ENCODE measurements around the gene CHD9.
"Not testable (repeated sequence)": the region's sequence is repeated elsewhere in the genome, so short reads cannot be mapped to it uniquely, and the experiment has no call there.

CHD9 gene

GRCh38 chr16:53156516-53156915, 101.7 kb downstream of the CHD9 start:
- in situ Hi-C loops (cut with HindIII; ENCODE audit: low pct_ligation_motif_present, low pct_unique_long_range_greater_than_20kb, low sequenced_read_pairs) = no loop called here
- no peak for DNase-seq

- peak; percentile 72 for DNase-seq
- in situ Hi-C loops (cut with HindIII; ENCODE audit: low pct_ligation_motif_present, low pct_unique_long_range_greater_than_20kb, low sequenced_read_pairs) = no loop called here
Measured at GRCh38 chr16:53159781-53160436, 105.1 kb downstream of the CHD9 start.

GRCh38 chr16:53166099-53166498, 111.3 kb downstream of the CHD9 start:
- in situ Hi-C loops (cut with HindIII; ENCODE audit: low pct_ligation_motif_present, low pct_unique_long_range_greater_than_20kb, low sequenced_read_pairs) = no loop called here
- peak; percentile 24 for DNase-seq

DNA sequence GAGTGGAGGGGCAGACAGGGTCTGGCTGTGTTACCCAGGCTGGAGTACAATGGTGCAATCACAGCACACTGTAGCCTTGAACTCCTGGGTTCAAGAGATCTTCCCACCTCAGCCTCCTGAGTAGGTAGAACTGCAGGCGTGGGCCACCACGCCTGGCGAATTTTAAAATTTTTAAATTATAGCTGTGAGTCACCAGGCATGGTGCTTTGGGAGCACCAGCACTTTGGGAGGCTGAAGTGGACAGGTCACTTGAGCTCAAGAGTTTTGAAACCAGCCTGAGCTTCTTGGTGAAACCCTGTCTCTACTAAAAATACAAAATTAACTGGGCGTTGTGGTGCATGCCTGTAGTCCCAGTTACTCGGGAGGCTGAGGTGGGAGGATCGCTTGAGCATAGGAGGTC, 114.0 kb downstream of the CHD9 start:
- in situ Hi-C loops (cut with HindIII; ENCODE audit: low pct_ligation_motif_present, low pct_unique_long_range_greater_than_20kb, low sequenced_read_pairs) = no loop called here
- DNase-seq = no peak

DNA sequence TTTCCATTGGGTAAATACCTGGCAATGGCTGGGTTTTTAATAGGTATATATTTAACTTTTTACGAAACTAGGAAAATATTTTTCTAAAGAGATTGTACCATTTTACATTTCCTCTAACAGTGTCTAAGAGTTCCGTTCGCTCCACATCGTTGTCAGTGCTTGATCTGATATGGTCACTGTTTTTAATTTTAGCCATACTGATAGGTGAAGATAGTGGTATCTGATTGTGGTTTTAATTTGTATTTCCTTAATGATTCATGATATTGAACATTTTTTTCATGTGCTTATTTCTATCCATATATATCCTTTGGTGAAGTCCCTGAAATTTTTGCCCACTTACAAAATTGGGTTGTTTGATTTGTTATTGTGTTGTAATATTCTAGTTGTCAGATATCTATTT, 117.7 kb downstream of the CHD9 start:
- in situ Hi-C loops (cut with HindIII; ENCODE audit: low pct_ligation_motif_present, low pct_unique_long_range_greater_than_20kb, low sequenced_read_pairs) = no loop called here
- no peak for DNase-seq

DNA sequence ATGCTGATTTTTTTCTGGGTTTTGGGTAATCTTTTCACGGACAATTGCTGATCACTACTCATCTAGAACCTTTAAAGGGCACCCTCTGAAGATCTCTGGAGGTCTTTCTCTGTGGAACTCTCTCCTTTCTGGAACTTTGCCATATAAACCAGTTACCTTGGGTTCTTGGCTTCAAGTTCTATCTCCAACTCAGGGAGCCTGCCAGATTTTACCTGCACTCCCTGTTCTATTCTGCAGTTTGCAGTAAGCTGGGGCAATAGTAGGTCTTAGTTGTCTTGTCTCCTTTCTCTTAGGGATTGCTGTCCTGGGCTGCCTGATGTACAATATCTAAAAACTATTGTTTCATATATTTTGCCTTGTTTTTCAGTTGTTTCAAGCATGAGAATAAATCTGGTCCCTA, 120.3 kb downstream of the CHD9 start:
- in situ Hi-C loops (cut with HindIII; ENCODE audit: low pct_ligation_motif_present, low pct_unique_long_range_greater_than_20kb, low sequenced_read_pairs) = no loop called here
- DNase-seq = no peak

GRCh38 chr16:53176434-53176833, 121.6 kb downstream of the CHD9 start:
- in situ Hi-C loops (cut with HindIII; ENCODE audit: low pct_ligation_motif_present, low pct_unique_long_range_greater_than_20kb, low sequenced_read_pairs) = no loop called here
- DNase-seq = no peak

GRCh38 chr16:53183442-53183841, 128.7 kb downstream of the CHD9 start:
- no peak for DNase-seq

DNA sequence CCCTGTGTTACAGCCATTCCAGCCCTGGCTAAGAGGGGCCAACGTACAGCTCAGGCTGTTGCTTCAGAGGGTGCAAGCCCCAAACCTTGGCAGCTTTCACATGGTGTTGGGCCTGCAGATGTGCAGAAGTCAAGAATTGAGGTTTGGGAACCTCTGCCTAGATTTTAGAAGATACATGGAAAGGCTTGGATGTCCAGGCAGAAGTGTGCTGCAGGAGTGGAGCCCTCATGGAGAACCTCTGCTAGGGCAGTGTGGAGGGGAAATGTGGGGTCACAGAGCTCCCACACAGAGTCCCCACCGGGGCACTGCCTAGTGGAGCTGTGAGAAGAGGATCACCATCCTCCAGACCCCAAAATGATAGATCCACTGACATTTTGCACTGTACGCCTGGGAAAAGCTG, 130.9 kb downstream of the CHD9 start:
- peak; percentile 22 for DNase-seq
- in situ Hi-C loops (cut with HindIII; ENCODE audit: low pct_ligation_motif_present, low pct_unique_long_range_greater_than_20kb, low sequenced_read_pairs) = not testable (repeated sequence)

More at GRCh38 chr16:53183442-53183841, 128.7 kb downstream of the CHD9 start:
- in situ Hi-C loops (cut with HindIII; ENCODE audit: low pct_ligation_motif_present, low pct_unique_long_range_greater_than_20kb, low sequenced_read_pairs) = no loop called here

DNA sequence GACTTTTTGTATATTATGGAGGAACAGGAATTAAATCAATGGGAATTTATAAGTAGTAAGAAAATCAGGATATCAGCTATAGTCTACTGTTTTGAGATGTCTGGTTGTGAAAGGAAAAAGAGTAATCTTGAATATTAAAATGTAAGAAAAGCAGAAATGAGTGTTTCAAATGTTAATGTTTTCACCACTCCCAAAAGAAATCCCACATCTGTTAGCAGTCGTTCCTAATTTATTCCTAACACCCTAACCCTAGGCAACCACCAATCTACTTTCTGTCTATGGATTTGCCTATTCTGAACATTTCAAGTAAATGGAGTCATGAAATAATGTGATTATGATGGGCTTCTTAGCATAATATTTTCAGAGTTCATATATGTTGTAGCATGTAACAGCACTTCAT, 133.0 kb downstream of the CHD9 start:
- DNase-seq = no peak
- in situ Hi-C loops (cut with HindIII; ENCODE audit: low pct_ligation_motif_present, low pct_unique_long_range_greater_than_20kb, low sequenced_read_pairs) = no loop called here

DNA sequence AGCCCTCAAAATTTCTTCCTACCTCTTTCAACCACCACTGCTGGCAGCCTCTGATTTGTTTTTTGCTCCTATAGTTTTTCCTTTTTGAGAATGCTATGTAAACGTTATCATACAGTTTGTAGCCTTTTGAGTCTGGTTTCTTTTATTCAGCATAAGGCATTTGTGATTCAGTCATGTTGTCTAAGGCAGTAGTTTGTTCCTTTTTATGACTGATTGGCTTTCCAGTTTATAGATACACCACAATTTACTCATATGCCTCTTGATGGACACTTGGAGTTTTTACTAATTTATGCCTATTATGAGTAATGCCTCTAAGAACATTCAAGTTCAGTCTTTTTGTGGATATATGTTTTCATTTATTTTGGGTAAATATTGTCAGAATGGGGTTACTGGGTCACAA, 136.6 kb downstream of the CHD9 start:
- in situ Hi-C loops (cut with HindIII; ENCODE audit: low pct_ligation_motif_present, low pct_unique_long_range_greater_than_20kb, low sequenced_read_pairs) = no loop called here
- DNase-seq = no peak

- no peak for DNase-seq
- in situ Hi-C loops (cut with HindIII; ENCODE audit: low pct_ligation_motif_present, low pct_unique_long_range_greater_than_20kb, low sequenced_read_pairs) = no loop called here
Measured at GRCh38 chr16:53198933-53199332, 144.1 kb downstream of the CHD9 start.

DNA sequence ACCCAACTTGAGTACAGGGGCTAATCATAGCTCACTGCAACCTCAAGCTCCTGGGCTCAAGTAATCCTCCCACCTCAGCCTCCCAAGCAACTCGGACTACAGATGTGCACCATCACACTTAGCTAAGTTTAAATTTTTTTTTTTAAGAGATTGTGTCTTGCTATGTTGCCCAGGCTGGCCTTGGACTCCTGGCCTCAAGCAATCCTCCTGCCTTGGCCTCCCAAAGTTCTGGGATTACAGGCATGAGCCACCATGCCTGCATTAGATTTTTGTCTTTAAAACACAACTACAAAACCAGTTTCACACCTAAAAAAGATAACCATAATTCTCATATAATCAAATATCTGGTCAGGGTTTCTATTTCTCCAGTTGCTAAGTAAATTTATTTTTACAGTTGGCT, 147.1 kb downstream of the CHD9 start:
- in situ Hi-C loops (cut with HindIII; ENCODE audit: low pct_ligation_motif_present, low pct_unique_long_range_greater_than_20kb, low sequenced_read_pairs) = no loop called here
- DNase-seq = no peak

- in situ Hi-C loops (cut with HindIII; ENCODE audit: low pct_ligation_motif_present, low pct_unique_long_range_greater_than_20kb, low sequenced_read_pairs) = no loop called here
- no peak for DNase-seq
Measured at GRCh38 chr16:53202398-53202797, 147.6 kb downstream of the CHD9 start.

DNA sequence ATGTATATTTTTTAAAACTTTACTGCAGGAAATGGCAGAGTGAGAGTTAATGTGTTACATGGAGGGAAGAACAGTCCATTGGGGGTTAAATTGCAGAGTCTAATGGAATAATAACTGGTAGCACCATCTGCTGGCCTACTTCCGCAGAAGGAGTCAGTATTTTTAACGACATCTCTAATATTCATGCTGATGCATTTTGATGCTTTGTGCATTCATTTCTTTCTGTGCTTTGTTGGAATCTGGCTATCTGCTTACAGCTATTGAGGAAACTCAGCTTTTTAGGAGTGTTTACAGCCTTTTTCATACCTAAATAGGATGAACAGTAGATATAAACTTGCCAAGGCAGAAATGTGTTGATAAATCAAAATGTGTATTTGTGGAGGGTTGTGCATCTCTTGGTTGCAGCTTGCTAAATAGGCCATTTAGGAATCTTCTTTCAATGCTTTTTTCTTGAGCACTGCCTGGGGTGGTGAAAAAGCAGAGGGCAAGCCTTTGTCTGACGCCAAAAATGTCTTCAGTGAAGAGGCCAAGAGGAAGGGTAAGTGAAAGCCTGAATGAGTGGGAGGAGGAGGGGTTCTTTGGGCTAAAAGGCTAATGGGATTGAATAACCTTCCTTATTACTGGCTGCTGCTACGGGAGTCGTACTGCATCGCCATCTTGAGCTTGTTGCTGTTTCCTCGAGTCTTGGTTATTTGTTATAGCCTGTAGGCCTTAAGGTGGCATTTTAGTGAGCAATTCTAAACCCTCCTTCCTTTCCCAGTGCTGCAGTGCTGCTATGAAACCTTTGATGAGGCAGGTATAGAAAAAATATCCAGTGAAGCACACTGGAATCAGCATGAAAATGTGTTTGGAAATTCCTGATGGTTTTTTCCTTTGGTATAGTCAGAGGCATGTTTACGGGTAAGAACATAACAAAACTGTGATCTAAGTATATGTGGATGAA, 153.3 kb downstream of the CHD9 start:
- DNase-seq = peak; percentile 95
- in situ Hi-C loops (cut with HindIII; ENCODE audit: low pct_ligation_motif_present, low pct_unique_long_range_greater_than_20kb, low sequenced_read_pairs) = no loop called here

- in situ Hi-C loops (cut with HindIII; ENCODE audit: low pct_ligation_motif_present, low pct_unique_long_range_greater_than_20kb, low sequenced_read_pairs) = no loop called here
- peak; percentile 18 for DNase-seq
Measured at GRCh38 chr16:53209429-53209828, 154.6 kb downstream of the CHD9 start.

DNA sequence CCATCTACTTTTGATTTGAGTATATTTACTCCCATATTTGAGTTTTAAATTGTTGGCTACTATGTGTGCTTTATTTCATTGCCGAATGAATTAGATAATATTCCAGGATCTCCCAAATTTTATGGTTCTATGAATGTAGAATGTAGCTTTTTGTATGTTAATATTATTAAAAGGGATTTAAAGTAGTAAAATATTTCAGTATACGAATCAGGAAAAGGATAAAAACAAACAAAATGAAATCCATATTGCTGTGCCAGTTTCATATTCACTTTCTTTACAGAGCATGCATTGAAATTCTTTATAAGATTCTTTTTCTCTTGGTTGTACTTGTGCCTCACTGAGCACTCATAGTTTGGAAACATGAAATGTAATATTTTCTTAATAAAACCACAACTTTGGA, 155.1 kb downstream of the CHD9 start:
- in situ Hi-C loops (cut with HindIII; ENCODE audit: low pct_ligation_motif_present, low pct_unique_long_range_greater_than_20kb, low sequenced_read_pairs) = no loop called here
- DNase-seq = no peak

DNA sequence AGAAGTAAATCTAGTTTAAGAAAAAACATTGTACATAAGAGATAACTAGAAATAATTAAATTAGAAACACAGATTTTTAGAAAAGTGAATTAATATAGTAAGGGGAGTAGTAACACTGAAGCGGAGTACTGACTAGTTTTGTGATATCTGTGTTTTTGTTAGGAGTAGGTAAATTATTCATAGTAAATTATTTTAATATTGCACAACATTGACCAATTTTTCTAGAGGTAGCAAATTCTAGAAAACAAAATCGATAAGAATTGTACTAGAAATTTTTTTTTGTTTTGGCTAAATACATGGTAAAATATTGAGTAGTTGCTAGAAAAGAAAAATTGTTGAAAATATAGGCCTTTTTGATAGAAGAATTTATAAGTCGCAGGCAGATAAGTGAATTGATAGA, 156.5 kb downstream of the CHD9 start:
- in situ Hi-C loops (cut with HindIII; ENCODE audit: low pct_ligation_motif_present, low pct_unique_long_range_greater_than_20kb, low sequenced_read_pairs) = no loop called here

DNA sequence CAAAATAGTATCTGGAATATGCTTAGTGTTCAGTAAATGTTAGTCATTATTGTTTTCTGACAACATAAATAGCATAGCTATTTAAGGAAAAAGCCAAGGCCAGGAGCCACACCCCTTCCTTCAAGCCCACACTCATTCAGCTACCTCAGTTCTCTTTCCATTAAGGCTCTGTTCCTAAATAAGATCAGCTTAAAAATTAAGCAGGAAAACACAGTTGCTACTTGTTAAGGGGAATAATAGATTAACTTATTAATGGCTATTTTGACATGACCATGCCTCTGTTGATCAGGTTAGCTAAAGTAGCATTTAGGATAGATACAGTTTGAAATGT, 158.1 kb downstream of the CHD9 start:
- in situ Hi-C loops (cut with HindIII; ENCODE audit: low pct_ligation_motif_present, low pct_unique_long_range_greater_than_20kb, low sequenced_read_pairs) = no loop called here
- no peak for DNase-seq

More for the DNA sequence above, 156.5 kb downstream of the CHD9 start:
- DNase-seq = no peak

DNA sequence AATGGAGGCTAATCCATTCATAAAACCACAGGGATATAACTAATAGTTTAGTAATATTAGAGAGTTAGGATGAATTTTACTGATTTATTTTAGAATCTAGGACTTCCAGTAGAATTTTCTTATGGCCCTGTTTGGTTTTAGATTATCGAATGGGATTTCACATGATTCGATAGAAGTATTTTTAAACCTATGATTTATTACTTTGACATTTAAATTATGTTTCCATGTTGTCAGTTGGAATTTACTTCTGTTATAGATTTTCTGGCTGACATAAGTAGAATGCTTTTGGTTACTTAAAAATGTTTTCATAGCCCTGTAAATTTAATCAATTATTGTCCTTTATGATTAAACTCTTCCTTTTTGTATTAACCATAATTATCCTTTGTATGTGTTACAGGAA, 158.8 kb downstream of the CHD9 start:
- in situ Hi-C loops (cut with HindIII; ENCODE audit: low pct_ligation_motif_present, low pct_unique_long_range_greater_than_20kb, low sequenced_read_pairs) = no loop called here
- no peak for DNase-seq

Measured in ACHN (cell line).